Measurements from ENCODE around the gene TNNI3.
A peak's percentile ranks its signal among the peaks of the same experiment; 100 is the strongest.

Gene TNNI3

DNA sequence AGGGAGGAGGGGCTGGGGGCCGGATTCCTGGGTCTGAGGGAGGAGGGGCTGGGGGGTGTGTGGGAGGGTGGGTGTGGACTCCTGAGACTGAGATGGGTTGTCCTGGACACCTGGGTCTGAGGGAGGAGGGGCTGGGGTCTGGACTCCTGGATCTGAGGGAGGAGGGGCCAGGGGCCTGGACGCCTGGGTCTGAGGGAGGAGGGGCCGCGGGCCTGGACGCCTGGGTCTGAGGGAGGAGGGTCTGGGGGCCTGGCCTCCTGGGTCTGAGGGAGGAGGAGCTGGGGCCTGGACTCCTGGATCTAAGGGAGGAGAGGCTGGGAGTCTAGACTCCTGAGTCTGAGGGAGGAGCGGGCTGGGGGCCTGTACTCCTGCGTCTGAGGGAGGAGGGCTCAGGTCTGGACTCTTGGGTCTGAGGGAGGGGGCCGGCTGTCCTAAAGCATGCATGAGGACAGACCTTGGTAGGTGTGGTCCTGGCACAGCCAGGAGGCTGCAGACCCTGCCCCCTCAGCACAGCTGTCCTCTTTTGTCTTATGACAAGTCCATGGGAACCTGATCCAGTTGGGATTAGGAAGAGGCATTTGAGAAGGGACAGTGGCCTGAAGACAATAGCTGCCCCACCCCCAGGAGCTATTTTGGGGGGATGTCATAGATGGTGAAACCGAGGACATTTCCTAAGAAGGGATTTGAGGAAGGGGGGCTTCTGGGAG, 9.8 kb downstream of the TNNI3 start:
- no peak overlapping the region for H3K4me3 ChIP-seq (ENCODE audit: low read depth, low read length)

DNA sequence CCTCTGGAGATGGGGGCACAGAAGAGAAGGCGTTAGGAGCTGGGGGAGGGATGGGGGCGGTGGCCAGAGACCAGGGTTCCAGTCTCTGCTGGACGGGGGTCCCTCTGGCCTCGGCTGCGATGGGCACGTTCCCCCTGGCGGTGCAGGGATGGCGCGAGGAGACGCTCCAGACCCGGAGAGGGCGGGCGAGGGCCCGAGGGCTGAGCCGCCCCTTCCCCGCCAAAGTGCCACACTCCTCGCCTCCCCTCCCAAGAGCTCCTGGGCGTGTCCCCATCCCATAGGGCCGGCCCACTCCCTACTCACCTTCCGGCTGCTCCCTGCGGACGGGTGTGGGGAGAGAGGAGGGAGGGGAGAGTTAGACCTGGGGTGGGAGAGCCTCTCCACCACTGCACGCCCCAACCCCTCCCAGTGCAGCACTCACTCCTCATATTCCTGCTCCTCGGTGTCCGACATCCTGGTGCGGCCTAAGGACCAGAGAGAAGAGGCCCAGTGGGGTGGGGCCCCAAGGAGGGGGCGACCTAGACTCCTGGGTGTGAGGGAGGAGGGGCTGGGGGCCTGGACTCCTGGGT, 10.7 kb downstream of the TNNI3 start:
- H3K4me3 ChIP-seq (ENCODE audit: low read depth, low read length), result peak overlapping the region; percentile 47

DNA sequence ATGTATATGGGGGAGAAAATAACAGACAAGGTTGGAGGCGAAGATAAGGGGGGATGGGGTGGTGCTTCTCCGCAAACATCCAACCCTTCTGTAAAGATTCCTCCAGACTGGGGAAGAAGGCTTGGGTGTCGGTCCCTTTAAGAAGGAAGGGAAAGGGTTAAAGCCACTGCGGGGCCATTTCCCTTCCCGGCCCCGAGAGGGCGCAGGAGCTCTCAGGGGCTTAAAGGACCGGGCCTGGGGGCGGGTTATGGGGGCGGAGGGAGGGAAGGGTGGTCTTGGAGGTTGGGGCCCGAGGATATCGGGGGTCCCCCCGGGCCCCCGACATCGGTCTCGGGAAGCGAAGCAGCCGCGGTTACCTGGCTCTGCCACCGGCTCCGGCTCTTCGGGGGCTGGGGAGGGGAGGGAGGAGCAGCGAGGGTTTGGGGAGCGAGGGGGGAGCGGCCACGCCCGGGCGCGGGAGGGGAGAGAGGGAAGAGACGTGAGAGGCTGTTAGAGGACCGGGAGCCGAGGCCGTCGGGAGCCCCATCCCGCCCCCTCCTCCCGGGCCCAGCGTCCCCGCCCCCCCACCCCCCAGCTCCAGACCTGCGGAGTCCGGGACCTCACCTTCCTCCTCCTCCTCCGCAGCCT, 11.3 kb downstream of the TNNI3 start:
- H3K4me3 ChIP-seq (ENCODE audit: low read depth, low read length), result peak overlapping the region; percentile 47

DNA sequence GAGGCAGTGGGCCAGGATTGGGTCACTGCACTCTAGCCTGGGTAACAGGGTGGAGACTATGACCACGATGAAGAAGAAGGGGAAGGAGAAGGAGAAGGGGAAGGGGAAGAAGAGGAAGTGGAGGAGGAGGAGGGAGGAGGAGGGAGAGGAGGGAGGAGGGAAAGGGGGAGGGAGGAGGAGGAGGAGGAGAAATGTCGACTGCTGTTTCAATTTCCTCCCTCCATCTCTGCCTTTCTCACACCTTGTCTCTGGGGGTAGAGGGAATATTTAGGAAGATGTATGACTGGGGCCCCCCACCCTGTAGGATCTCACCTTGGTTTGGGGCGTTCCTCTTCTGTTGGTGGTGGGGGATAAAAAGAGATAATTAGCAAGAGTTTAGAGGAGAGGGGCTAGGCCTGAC, 12.3 kb downstream of the TNNI3 start:
- no peak overlapping the region for H3K4me3 ChIP-seq (ENCODE audit: low read depth, low read length)

DNA sequence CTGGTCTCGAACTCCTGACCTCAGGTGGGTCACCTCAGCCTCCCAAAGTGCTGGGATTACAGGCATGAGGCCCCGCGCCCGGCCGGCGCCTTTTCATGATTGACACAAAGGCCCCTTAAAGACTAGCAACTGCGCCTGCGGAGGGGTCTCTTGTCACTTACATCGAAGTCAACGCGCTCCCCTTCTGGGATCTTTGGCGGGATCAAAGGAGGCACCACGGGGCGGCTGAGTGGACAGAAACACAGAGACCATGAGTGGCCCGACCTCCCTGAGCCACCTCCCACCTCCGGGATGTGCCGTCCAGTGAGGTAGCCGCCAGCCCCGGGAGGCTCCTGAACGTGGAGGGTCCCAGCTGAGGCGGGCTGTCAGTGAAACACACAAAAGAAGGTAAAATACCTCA, 15.8 kb downstream of the TNNI3 start:
- H3K4me3 ChIP-seq (ENCODE audit: low read depth, low read length), result no peak overlapping the region

DNA sequence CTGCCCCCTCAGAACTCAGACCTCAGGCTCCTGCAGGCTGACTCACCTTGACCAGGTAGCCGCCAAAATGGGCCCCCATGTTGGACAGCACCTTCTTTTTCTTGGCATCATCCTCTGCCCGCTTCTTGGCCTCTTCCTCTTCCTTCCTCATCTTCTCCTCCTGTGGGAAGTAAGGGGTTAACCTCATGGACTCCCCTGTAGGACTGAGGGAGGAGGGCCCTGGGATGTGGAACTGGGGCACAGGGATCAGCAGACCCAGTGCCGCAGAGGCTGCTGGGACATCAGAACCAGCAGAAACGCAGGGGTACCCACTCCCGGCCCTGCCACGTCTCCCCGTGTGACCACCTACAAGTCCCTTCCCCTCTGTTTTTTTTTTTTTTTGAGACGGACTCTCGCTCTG, 19.6 kb downstream of the TNNI3 start:
- no peak overlapping the region for H3K4me3 ChIP-seq (ENCODE audit: low read depth, low read length)

DNA sequence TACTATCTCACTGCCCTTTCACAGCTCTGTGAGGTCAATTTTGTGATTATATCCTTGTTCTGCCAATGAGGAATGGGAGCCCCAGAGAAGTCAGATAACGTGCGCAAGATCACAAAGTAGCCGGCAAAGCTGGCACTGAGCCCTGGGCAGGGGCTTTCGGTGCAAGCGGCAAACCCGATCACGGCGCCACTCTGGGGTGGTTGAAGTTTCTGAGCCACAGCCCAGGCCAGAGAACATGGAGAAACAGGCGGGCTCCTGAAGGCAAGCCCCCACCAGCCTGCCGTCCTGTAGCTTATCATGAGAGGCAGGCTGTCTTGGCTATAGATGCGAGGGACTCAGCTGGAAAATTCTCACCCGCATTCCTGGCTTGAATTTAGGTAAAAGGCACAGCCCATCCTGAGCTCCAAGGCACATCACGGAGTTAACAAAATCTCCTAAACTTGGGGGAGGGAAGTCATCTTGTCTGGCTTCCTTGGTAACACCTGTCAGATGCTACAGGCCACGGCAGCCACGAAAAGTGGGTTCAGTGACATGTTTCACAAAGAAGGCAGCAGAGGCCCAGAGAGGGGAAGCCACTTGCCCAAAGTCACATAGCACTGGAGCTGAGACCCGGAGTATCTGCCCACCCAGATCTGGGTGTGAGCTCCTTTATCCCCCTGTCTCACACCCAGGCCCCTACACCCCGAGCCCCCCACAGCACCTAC, 21.0 kb downstream of the TNNI3 start:
- H3K4me3 ChIP-seq (ENCODE audit: low read depth, low read length), result no peak overlapping the region

DNA sequence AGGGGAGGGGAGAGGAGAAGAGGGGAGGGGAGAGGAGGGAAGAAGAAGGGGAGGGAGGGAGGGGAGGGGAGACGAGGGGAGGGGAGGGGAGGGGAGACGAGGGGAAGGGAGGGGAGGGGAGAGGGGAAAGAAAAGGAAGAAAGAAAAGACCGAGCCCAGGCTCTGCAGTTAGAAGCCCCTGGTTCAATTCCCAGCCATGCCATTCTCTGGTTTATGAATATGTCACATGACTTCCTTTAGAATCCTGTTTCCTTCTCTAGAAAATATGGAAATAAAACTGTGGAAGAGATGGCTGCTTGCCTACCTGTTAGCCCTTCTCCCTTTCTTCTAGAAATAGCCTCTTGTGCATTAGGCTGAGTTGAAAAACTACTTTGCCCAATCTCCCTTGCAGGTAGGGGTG, 22.8 kb downstream of the TNNI3 start:
- H3K4me3 ChIP-seq (ENCODE audit: low read depth, low read length), result no peak overlapping the region

DNA sequence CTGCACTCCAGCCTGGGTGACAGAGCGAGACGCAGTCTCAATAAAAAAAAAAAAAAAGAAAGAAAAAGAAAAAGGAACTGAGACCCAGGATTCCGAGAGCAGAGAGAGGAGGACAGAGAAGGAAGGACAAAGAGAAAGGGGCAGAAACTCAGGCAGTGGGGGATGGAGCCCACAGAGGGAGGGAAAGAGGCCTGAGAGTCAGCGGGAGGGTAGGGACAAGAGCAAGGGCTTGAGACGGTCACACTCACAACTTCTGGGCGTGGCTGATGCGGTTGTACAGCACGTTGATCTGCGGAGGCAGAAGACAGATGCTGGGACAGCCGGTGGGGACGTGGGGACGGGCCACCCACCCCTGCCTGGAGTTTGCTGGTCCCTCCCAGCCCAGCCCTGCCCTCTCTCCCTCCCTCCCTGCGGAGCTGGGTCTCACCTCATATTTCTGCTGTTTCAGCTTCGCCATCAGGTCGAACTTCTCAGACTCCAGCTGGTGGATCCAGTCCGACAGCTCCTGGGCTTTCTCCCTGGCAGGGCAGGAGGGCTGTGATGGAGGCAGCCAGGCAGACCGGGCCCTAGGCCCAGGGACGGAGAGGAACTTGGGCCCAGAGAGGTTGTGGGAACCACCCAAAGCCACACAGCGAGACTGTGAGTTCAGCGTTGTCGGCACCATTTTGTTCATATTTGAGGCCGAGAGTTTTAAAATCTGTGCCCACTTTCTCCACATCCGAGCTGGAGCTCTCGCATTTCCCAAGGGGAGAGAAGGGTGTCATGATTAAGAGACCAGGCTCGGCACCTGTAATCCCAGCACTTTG, 23.7 kb downstream of the TNNI3 start:
- H3K4me3 ChIP-seq (ENCODE audit: low read depth, low read length), result no peak overlapping the region

DNA sequence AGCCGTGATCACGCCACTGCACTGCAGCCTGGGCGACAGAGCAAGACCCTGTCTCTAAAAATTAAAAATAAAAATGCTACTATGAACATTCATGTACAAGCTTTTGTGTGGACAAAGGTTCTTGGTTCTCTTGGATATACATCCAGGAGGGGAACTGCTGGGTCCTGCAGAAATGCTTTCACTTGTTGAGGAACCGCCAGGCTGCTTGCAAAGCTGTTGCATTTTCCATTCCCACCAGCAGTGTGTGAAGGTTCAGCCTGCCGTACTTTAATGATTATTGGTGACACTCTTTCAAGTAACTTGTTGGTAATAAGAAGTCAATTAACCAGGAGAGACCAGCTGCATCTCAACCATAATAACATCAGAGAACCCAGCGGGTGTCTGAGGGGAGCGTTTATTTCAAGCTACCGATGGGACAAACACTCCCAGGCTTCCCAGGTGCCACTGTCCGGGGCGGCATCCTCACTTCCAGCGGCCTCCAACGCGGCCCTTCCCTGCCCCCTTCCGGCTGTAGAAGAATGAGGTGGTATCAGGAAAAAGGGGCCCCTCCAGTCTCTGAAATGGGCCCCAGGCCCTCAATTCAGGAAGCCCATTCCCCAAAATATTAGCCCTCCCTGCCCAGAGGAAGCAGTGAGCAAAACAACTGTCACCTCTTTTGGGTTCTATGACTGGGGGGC, 24.9 kb downstream of the TNNI3 start:
- no peak overlapping the region for H3K4me3 ChIP-seq (ENCODE audit: low read depth, low read length)

DNA sequence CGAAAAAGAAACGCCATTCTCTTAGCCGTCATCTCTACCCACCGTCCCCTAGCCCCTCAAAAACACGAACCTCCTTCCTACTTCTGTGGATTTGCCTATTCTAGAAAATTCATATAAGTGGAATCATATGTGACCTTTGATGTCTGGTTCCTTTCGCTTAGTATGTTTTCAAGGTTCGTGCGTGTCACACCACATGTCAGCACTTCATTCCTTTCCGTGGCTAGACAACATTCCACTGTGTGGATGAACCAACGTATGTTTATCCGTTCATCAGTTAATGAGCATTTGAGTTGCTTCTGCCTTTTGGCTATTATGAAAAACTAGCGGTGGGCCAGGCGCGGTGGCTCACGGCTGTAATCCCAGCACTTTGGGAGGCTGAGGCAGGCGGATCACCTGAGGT, 26.1 kb downstream of the TNNI3 start:
- no peak overlapping the region for H3K4me3 ChIP-seq (ENCODE audit: low read depth, low read length)

DNA sequence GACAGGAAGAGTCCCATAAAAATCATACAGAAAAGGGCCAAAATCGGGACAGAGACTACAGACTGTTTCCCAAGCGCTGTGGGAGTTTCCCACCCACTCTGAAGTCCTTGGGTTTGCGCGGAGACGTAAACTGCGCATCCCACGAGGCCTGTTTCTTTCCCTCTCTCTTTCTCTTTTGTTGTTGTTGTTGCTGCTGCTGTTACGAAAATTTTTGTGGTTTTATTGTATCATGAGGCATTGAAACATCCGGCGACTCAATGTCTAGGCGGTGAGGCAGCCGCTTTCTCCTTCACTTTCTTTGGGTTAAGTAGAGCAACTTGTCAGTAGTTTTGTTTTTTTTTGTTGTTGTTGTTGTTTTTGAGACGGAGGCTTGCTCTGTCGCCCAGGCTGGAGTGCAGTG, 38.5 kb downstream of the TNNI3 start:
- H3K4me3 ChIP-seq (ENCODE audit: low read depth, low read length), result peak overlapping the region; percentile 72

DNA sequence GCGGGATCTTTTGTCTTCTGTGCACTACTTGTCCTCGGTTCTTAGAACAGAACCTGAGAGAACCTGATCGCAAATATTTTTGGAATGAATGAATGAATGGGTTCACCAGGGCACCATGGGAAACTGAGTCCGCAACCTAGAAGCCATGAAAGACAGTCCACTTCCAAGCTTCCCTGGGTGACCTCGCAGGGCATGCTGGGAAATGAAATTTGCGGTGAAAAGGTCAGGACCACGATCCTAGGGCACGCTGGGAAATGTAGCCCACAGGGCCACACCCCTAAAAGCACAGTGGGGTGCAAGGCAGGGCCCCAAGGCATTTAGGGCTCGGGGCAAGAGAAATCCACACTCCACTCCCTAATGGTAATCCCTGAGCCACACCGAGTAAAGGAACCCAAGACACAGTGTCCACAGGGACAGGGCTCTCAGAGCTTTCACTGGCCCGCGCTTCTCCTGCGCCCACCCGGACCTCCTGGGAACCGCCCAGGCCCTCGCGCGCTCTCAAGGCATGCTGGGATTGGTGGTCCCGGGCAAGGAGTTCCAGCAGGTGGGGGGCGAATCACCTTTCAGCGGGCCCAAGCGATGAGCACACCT, 39.0 kb downstream of the TNNI3 start:
- peak overlapping the region; percentile 72 for H3K4me3 ChIP-seq (ENCODE audit: low read depth, low read length)

DNA sequence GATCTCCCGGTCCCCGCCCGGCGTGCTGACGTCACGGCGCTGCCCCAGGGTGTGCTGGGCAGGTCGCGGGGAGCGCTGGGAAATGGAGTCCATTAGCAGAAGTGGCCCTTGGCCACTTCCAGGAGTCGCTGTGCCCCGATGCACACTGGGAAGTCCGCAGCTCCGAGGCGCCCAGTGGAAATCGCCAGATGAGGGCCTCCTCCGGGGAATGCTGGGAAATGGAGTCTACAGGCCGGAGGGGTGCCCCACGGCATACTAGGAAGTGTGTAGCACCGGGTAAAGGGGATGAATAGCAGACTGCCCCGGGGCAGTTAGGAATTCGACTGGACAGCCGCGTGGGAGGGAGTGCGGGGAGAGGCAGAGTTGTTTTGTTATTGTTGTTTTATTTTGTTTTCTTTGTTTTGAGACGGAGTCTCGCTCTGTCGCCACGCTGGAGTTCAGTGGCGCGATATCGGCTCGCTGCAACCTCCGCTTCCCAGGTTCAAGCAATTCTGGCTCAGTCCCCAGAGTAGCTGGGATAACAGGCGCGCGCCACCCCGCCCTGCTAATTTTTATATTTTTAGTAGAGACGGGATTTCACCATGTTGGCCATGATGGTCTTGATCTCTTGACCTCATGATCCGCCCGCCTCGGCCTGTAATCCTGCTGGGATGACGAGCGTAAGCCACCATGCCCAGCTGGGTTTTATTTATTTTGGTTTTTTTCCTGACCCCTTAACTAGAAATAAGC, 39.7 kb downstream of the TNNI3 start:
- H3K4me3 ChIP-seq (ENCODE audit: low read depth, low read length), result peak overlapping the region; percentile 72

DNA sequence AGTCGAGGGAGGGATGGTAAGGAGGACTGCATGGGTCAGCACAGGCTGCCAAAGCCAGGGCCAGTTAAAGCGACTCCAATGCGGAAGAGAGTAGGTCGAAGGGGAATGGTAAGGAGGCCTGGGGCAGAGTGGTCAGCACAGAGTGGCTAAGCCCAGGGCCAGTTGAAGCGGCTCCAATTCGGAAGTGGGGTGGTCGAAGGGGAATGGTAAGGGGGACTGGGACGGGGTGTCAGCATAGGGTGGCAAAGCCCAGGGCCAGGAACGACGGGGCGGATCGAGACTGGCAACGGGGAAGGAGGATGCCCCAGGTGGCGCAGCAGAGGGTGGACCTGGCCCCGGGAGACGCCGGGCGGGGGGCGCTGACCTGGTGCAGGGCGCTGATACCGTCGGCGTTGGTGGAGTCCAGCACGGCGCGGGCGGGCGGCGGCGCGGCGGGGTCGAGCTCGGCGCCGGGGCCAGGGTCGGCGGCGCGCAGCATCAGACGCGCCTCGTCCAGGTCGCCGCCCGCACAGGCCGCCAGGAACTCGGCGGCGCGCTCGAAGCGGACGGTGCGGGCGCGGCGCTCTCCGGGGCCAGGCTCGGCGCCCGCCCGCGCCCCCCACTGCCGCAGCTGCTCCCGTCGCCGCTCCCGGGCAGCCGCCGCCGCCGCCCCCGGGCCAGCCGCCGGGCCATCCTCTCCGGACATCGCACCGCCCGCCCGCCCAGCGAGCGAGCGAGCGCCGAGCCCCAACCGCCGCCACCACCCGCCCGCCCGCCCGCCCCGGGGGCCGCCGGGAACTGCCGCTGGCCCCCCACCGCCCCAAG, 40.5 kb downstream of the TNNI3 start, which contains the start of gene PPP1R12C:
PPP1R12C (minus strand) TSS at position 779 of the 804 bp plus-strand sequence; CDS start at position 685, 94 bp downstream.
- peak within 1 kb of the TSS; percentile 77 for H3K4me3 ChIP-seq (ENCODE audit: low read depth, low read length)

DNA sequence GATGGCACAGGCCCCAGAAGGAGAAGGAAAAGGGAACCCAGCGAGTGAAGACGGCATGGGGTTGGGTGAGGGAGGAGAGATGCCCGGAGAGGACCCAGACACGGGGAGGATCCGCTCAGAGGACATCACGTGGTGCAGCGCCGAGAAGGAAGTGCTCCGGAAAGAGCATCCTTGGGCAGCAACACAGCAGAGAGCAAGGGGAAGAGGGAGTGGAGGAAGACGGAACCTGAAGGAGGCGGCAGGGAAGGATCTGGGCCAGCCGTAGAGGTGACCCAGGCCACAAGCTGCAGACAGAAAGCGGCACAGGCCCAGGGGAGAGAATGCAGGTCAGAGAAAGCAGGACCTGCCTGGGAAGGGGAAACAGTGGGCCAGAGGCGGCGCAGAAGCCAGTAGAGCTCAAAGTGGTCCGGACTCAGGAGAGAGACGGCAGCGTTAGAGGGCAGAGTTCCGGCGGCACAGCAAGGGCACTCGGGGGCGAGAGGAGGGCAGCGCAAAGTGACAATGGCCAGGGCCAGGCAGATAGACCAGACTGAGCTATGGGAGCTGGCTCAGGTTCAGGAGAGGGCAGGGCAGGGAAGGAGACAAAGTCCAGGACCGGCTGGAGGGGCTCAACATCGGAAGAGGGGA, 41.2 kb downstream of the TNNI3 start:
- peak overlapping the region; percentile 77 for H3K4me3 ChIP-seq (ENCODE audit: low read depth, low read length)

DNA sequence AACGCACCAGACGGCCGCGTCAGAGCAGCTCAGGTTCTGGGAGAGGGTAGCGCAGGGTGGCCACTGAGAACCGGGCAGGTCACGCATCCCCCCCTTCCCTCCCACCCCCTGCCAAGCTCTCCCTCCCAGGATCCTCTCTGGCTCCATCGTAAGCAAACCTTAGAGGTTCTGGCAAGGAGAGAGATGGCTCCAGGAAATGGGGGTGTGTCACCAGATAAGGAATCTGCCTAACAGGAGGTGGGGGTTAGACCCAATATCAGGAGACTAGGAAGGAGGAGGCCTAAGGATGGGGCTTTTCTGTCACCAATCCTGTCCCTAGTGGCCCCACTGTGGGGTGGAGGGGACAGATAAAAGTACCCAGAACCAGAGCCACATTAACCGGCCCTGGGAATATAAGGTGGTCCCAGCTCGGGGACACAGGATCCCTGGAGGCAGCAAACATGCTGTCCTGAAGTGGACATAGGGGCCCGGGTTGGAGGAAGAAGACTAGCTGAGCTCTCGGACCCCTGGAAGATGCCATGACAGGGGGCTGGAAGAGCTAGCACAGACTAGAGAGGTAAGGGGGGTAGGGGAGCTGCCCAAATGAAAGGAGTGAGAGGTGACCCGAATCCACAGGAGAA, 42.0 kb downstream of the TNNI3 start:
- no peak overlapping the region for H3K4me3 ChIP-seq (ENCODE audit: low read depth, low read length)

All from iPS-11a (cell line).